BLaER1 treated with 17β-estradiol and CSF1 and Interleukin-3, amounts not matched to agents 10 nM and 100 nM (cell line): ENCODE data around the gene RELN.

Experiments
- H3K27ac ChIP-seq, 11 experiments: shearing (Covaris generic); formaldehyde crosslinking; 2 replicates each; pipeline ENCODE4 v1.8.1; 2022
- H3K27me3 ChIP-seq, 11 experiments: shearing (Covaris generic); formaldehyde crosslinking; 2 replicates each; pipeline ENCODE4 v1.8.1; 2022
- H3K36me3 ChIP-seq, 11 experiments: shearing (Covaris generic); formaldehyde crosslinking; 2 replicates each; pipeline ENCODE4 v1.8.1; 2022
- H3K4me1 ChIP-seq, 10 experiments: shearing (Covaris generic); formaldehyde crosslinking; 2 replicates each; pipeline ENCODE4 v1.8.1; 2022
- H3K4me2 ChIP-seq, 11 experiments: shearing (Covaris generic); formaldehyde crosslinking; 2 replicates each; pipeline ENCODE4 v1.8.1; 2022
- H3K4me3 ChIP-seq, 10 experiments: shearing (Covaris generic); formaldehyde crosslinking; 2 replicates each; pipeline ENCODE4 v1.8.1; 2022
- H3K9ac ChIP-seq, 11 experiments: shearing (Covaris generic); formaldehyde crosslinking; 2 replicates each; pipeline ENCODE4 v1.8.1; 2022
- H3K9me3 ChIP-seq, 11 experiments: shearing (Covaris generic); formaldehyde crosslinking; replicated peaks in 1 of 11; 2 replicates each; pipeline ENCODE4 v1.8.1; 2022
- H4K20me1 ChIP-seq, 11 experiments: shearing (Covaris generic); formaldehyde crosslinking; 2 replicates each; pipeline ENCODE4 v1.8.1; 2022
- Cebpa-rat ChIP-seq, 11 experiments: shearing (Covaris generic); IDR thresholded peaks; 2 replicates each; pipeline ENCODE4 v1.8.1; 2022

RELN gene

GRCh38 chr7:103985565-103986126 lies 3.8 kb downstream of the RELN start:
- Histone ChIP-seq H3K27ac (no peak overlapping the region), H4K20me1 (no peaks in the 10 kb centered on the region), H3K9ac (no peak overlapping the region)

GRCh38 chr7:103984050-103984449 lies 5.4 kb downstream of the RELN start:
- TF ChIP-seq Cebpa-rat (IDR thresholded peaks at IDR 0.05): no peak
- Histone ChIP-seq H3K4me3 (no peak overlapping the region), H3K9ac (no peak overlapping the region), H3K9me3 (peaks cover 4 to 9% (median 7%) of the 10 kb centered on the region in 11 experiments; a peak in 21 of 22 replicates), H3K27me3 (peaks cover 4 to 9% (median 8%) of the 10 kb centered on the region in 11 experiments; a peak in 20 of 22 replicates), H3K27ac (no peak overlapping the region), H3K4me1 (no peaks in the 10 kb centered on the region), H3K36me3 (no peaks in the 10 kb centered on the region), H3K4me2 (no peak overlapping the region), H4K20me1 (no peaks in the 10 kb centered on the region)

More at GRCh38 chr7:103985565-103986126, 3.8 kb downstream of the RELN start:
- Histone ChIP-seq H3K27me3 (peaks cover 18 to 25% (median 23%) of the 10 kb centered on the region in 11 experiments), H3K4me2 (no peak overlapping the region), H3K4me3 (no peak overlapping the region), H3K36me3 (no peaks in the 10 kb centered on the region), H3K9me3 (peaks cover 7 to 18% (median 15%) of the 10 kb centered on the region in 11 experiments; a peak in 21 of 22 replicates), H3K4me1 (peaks cover 0 to 5% (median 0%) of the 10 kb centered on the region in 10 experiments; a peak in 1 of 20 replicates)
- no peak for TF ChIP-seq Cebpa-rat (IDR thresholded peaks at IDR 0.05)

GRCh38 chr7:103983201-103983977 lies 6.1 kb downstream of the RELN start:
- no peaks in the 10 kb centered on the region for H3K4me1 ChIP-seq
- no peak overlapping the region for H3K4me2 ChIP-seq
- no peaks in the 10 kb centered on the region for H4K20me1 ChIP-seq
- no peaks in the 10 kb centered on the region for H3K36me3 ChIP-seq
- H3K9ac ChIP-seq: no peak overlapping the region
- H3K27me3 ChIP-seq: peaks cover 0 to 3% (median 1%) of the 10 kb centered on the region in 11 experiments; a peak in 8 of 22 replicates
- H3K4me3 ChIP-seq: no peak overlapping the region
- H3K27ac ChIP-seq: no peak overlapping the region
- H3K9me3 ChIP-seq: peaks cover 0 to 2% (median under 1%) of the 10 kb centered on the region in 11 experiments; a peak in 12 of 22 replicates
- TF ChIP-seq Cebpa-rat (IDR thresholded peaks at IDR 0.05): no peak

GRCh38 chr7:103981003-103981423 lies 8.4 kb downstream of the RELN start:
- Histone ChIP-seq H4K20me1 (no peaks in the 10 kb centered on the region), H3K27me3 (no peaks in the 10 kb centered on the region), H3K4me3 (no peak overlapping the region), H3K36me3 (no peaks in the 10 kb centered on the region), H3K9ac (no peak overlapping the region), H3K9me3 (no peaks in the 10 kb centered on the region), H3K4me2 (no peak overlapping the region), H3K27ac (no peak overlapping the region), H3K4me1 (no peaks in the 10 kb centered on the region)
- no peak for TF ChIP-seq Cebpa-rat (IDR thresholded peaks at IDR 0.05)

GRCh38 chr7:103972779-103973434 lies 16.6 kb downstream of the RELN start:
- no peaks in the 10 kb centered on the region for H3K27me3 ChIP-seq
- H3K9ac ChIP-seq: no peak overlapping the region
- H3K36me3 ChIP-seq: no peaks in the 10 kb centered on the region
- H3K4me1 ChIP-seq: no peaks in the 10 kb centered on the region
- TF ChIP-seq Cebpa-rat (IDR thresholded peaks at IDR 0.05): no peak
- H3K9me3 ChIP-seq: no peaks in the 10 kb centered on the region
- H3K4me3 ChIP-seq: no peak overlapping the region
- no peak overlapping the region for H3K4me2 ChIP-seq
- no peak overlapping the region for H3K27ac ChIP-seq
- no peaks in the 10 kb centered on the region for H4K20me1 ChIP-seq

GRCh38 chr7:103967401-103967800 lies 22.1 kb downstream of the RELN start:
- Histone ChIP-seq H3K9me3 (no peaks in the 10 kb centered on the region), H3K36me3 (no peaks in the 10 kb centered on the region), H3K4me2 (no peak overlapping the region), H3K9ac (no peak overlapping the region), H3K4me1 (no peaks in the 10 kb centered on the region), H3K27me3 (no peaks in the 10 kb centered on the region), H3K4me3 (no peak overlapping the region), H4K20me1 (no peaks in the 10 kb centered on the region), H3K27ac (no peak overlapping the region)
- TF ChIP-seq Cebpa-rat (IDR thresholded peaks at IDR 0.05): no peak

- H3K4me1 ChIP-seq: no peaks in the 10 kb centered on the region
- no peaks in the 10 kb centered on the region for H3K36me3 ChIP-seq
- H3K27ac ChIP-seq: no peak overlapping the region
- H3K4me2 ChIP-seq: no peak overlapping the region
- H3K9ac ChIP-seq: no peak overlapping the region
- no peaks in the 10 kb centered on the region for H3K9me3 ChIP-seq
- no peak for TF ChIP-seq Cebpa-rat (IDR thresholded peaks at IDR 0.05)
- H3K27me3 ChIP-seq: no peaks in the 10 kb centered on the region
- H3K4me3 ChIP-seq: no peak overlapping the region
- H4K20me1 ChIP-seq: no peaks in the 10 kb centered on the region
Measured at GRCh38 chr7:103966593-103967277, 22.7 kb downstream of the RELN start.

GRCh38 chr7:103964269-103964668 lies 25.2 kb downstream of the RELN start:
- TF ChIP-seq Cebpa-rat (IDR thresholded peaks at IDR 0.05): no peak
- no peak overlapping the region for H3K27ac ChIP-seq

GRCh38 chr7:103962070-103962469 lies 27.4 kb downstream of the RELN start:
- no peaks in the 10 kb centered on the region for H4K20me1 ChIP-seq
- H3K36me3 ChIP-seq: no peaks in the 10 kb centered on the region
- H3K27ac ChIP-seq: no peak overlapping the region
- no peak overlapping the region for H3K4me3 ChIP-seq
- H3K4me1 ChIP-seq: no peaks in the 10 kb centered on the region
- H3K9ac ChIP-seq: no peak overlapping the region
- H3K27me3 ChIP-seq: no peaks in the 10 kb centered on the region
- no peak for TF ChIP-seq Cebpa-rat (IDR thresholded peaks at IDR 0.05)
- H3K9me3 ChIP-seq: no peaks in the 10 kb centered on the region
- H3K4me2 ChIP-seq: no peak overlapping the region

More at GRCh38 chr7:103964269-103964668, 25.2 kb downstream of the RELN start:
- Histone ChIP-seq H3K4me2 (no peak overlapping the region), H3K36me3 (no peaks in the 10 kb centered on the region), H3K9me3 (no peaks in the 10 kb centered on the region), H3K27me3 (no peaks in the 10 kb centered on the region), H4K20me1 (no peaks in the 10 kb centered on the region), H3K4me3 (no peak overlapping the region), H3K9ac (no peak overlapping the region), H3K4me1 (no peaks in the 10 kb centered on the region)
